NCI-H345 treated with DMSO at 0.1 percent for 48 hours (cell line): ENCODE measurements around the gene RMDN2.

ENCODE experiments used
- DNase-seq: peaks from one replicate; lab custom pipeline; 2025; ENCODE audit not compliant: unreplicated experiment; lab: John Stamatoyannopoulos, UW

The RMDN2 gene

GRCh38 chr2:37925063-37925897 is at the start of gene RMDN2:
Gene RMDN2 (plus strand): TSS chr2:37925287. CDS start chr2:37929278, 3,991 bp downstream.
- peak; percentile 57 for DNase-seq

- DNase-seq: no peak
Observed at GRCh38 chr2:37875403-37875906, 49.6 kb upstream of the RMDN2 start.

DNA sequence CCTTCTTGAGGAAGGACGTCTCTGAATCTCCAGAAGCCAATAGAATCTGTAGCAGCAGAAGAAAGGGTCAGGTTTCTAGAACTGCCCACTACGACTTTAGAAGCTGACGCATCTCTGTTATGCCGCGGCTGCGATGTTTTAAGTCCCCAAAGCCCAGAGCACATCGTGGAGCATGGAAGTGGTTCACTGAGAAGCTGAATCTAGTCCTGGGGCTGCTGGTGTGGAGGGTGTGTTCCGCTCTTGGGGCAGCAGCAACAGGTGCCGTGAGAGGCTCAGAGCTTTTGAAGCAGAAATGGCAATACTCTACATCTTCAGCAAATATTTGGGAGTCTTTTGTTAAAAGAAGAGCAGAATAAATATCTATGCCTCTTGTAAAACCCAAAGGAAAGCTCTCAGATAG is 48.9 kb upstream of the RMDN2 start:
- no peak for DNase-seq

DNA sequence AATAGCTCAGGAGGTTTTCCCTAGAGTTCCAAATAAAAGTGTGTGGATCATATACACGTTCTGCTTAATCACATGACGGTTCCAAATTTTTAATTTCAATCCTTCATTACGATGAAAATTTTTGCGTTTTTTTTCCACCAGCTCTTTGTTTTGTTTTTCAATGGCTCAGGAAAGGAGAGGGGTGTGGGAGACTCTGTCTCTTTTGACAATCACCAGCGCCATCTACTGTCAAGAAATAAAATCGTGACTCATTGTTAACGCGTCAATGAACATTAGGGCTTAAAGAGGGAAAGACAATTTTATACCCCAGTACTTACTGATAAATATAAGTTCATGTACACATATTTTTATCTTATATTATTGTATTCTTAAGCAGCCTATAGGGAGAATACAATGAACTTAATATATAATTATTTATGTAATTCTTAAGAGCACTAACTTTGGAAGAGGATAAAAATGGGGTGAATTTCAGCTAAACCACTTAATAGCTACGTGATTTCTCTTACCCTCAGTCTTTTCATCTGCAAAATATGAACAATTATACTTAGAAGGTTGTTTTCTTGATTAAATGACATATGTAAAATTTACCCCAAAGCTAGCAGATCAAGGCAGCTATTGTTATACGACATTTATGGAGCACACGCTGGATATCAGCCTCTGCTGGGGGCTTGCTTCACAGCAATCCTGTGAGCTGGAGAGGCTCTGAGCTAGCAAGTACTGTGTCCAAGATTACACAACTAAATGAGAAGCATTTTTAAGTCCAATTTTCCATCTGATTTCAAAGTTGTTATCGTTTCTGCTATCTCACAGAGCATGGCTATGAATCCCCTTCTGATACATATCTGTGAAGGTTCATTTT is 47.4 kb upstream of the RMDN2 start:
- DNase-seq: peak; percentile 69

DNA sequence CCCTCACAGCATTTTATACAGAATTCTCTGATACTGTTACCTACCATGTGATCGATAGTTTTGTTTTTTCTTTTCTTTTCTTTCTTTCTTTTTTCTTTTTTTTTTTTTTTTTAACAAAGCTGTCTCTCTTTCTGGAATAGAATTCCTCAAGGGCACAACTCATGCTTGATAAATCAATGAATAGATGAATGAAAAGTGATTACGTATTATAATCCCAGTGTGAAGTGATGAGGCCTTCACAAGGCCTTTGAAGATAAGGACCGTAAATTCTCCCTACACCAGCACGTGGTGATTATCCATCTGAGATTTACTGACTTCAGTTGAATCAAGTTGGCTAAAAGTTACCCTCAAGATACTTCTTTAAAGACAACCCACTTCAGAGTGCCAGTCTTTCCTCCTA is 46.6 kb upstream of the RMDN2 start:
- no peak for DNase-seq

DNA sequence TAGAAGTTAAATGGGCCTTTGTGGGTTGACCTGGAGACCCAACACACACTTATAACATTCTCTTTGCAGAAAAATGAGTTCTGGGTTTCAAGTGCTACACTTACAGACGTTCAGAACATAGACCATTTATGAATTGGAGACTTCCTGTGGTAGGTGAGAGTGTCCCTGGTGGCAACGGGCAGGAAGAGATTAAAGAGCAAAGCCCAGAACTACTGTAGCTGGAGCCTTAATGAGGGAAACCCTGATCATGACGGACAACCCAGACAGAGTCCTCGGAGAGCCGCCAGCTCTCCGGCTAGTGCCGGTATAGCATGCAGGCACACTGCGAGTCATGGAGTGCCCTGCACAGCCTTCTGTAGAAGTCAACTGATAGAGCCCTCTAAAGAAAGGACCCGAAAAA is 44.5 kb upstream of the RMDN2 start:
- no peak for DNase-seq

GRCh38 chr2:37881397-37881796 is 43.7 kb upstream of the RMDN2 start:
- peak; percentile 49 for DNase-seq

- no peak for DNase-seq
Observed at GRCh38 chr2:37882036-37882435, 43.1 kb upstream of the RMDN2 start.

DNA sequence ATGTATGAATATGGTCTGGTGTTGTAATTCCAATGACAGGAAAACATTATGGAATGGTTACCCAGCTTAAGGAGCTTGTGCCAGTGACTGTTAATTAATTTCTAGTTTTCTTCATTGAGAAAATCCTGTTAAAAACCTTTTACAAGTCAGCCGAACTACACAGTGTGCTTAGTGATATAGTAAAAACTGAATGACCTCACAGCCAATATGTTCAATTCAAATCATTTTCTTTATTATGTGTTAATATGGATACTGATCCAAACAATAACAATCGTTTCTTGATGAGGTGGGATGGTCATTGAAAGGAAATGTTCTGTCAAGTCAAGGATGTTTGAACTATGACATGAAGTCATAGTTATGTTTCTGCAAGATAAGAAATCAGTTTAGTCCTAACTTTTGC is 41.6 kb upstream of the RMDN2 start:
- no peak for DNase-seq

DNA sequence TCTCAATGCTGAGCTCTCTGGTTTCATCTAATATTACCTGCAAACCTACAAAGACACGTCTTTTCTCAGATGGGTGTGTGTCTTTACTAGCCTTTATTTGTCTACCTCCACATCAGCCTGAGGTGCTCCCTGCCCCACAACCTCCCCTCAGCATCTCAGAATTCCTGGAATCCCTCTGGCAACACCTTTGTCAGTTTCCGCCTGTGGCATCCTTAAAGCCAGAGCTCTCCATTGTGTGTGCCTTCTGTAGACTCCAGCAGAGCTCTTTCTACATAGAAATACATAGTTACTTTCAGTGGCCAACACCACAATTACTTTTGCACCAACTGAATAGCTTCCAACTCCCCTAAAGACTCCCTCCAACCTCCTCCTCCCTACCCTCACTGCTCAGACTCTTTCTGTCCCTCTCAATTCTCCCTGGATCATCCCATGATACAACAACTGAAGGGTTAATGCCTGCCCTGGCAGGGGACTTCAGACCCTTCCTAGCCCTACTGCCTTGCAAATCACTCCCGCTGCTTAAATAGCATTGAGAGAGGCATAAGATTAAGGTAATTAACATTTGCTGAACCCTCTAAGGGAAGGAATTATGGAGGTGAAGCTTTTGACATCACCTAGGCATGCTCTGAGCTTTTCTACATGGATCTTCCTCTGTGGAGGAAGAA is 39.6 kb upstream of the RMDN2 start:
- no peak for DNase-seq

- no peak for DNase-seq
Observed at GRCh38 chr2:37886745-37887144, 38.3 kb upstream of the RMDN2 start.

GRCh38 chr2:37887286-37887685 is 37.8 kb upstream of the RMDN2 start:
- DNase-seq: no peak

GRCh38 chr2:37890893-37891495 is 34.1 kb upstream of the RMDN2 start:
- peak; percentile 32 for DNase-seq

GRCh38 chr2:37891846-37892435 is 33.1 kb upstream of the RMDN2 start:
- no peak for DNase-seq

DNA sequence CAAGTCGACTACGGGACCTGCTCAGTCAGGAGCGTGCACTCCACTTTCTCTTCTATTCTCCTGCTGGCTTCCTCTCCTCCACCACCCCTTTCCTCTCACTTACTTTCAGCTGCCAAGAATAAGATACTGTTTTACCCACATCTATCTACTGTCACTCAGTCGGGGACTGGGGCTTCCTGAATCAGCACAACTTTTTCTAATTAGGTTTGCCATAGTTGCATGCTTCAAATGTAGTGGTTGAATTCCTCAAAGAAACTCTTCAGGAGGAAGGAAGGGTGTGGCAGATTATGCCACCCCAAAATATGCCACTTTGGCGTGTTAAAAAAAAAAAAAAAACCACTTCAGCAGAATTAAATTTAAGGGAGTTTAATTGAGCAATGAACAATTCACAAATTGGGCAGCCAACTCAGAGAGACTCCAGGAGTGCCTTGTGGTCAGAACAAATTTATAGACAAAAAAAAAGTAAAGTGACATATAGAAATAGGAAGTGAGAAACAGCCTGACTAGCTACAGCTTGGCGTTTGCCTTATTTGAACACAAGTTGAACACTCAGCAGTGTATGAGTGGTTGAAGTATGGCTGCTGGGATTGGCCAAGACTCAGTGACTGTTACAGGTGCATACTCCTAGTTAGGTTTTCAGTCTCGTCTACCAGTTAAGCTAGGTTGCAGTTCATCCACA is 32.5 kb upstream of the RMDN2 start:
- DNase-seq: no peak

DNA sequence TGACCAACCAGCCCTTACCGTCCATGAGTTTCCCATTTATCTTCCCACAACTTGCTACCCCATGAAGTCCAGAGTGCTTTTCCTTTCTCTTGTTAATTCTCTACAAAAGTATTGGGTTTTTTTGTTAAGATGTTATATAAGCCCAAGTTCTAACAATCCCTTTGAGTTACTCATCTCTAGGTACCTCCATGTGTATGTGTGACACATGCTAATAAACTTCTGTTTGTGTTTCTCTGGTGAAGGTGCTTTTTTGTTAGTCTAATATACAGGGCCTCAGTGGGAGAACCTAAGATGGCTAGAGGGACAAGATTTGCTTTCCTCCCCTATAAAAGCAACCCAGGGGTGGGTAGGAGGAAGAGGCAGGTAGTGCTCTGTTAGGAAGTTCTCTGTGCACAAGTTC is 31.8 kb upstream of the RMDN2 start:
- no peak for DNase-seq

DNA sequence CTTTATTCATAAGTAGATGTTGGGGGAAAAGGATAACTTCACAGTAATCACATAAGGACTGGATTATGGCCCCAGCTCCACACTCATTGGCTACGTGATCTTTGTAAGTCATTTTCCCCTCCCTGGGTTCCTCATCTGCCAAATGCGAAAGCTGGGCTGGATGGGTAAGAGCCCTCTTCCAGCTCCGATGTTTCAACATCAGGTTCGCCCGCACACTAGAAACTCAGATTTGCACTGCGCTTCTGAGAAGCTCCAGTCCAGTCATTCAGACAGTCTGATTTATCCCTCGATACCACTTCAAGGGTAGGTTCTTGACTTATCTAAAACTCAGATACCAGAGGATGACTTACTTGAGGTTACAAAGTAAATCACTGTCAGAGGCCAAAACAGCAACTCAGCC is 31.0 kb upstream of the RMDN2 start:
- no peak for DNase-seq

GRCh38 chr2:37894601-37895000 is 30.5 kb upstream of the RMDN2 start:
- DNase-seq: no peak

GRCh38 chr2:37895140-37895539 is 29.9 kb upstream of the RMDN2 start:
- DNase-seq: no peak

GRCh38 chr2:37896319-37896718 is 28.8 kb upstream of the RMDN2 start:
- DNase-seq: no peak
